Measurements from ENCODE around the gene WWOX.

- TF ChIP-seq EZH2 (IDR thresholded peaks at IDR 0.05; ENCODE audit: borderline replicate concordance, low read depth, low read length, poor library complexity, severe bottlenecking), result no peak
- TF ChIP-seq CTCF (conservative IDR thresholded peaks at IDR 0.05; ENCODE audit: low read depth, low read length), result no peak
Observed at GRCh38 chr16:79134300-79134699, 1034.8 kb downstream of the WWOX start.

All from A673 (cell line).